Measurements from ENCODE around the gene TSPAN9. TPM values are rescaled to one million over a fixed set of nuclear protein-coding genes. Genes with fewer than 3 reads are reported as not detected.

TSPAN9 gene
- total RNA-seq, 4 donors from 2014 or later = 27.8 to 47.2 (median 34.3) TPM

DNA sequence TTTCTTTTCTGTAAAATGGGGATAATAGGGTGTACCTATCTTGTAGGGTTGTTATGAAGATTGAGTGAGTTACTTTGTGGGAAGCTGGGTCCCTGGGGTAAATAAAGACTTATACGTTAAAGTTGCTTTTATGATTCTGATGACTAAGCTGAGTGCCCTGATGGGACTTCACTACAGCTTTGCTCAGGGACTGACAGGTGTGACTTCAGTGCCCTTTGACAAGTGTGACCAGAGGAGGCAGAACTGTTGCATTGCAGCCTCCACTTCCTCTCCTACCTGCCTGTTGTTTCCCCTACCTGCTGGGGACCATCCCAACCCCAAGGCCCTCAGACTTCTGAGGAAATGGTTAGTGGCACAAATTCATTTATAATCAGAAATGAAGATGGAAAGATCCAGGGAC is 119.3 kb downstream of the TSPAN9 start:
- Histone ChIP-seq H3K4me3 (no peak overlapping the region), H3K9me3 (no peaks in the 10 kb centered on the region), H3K27ac (no peak overlapping the region), H3K36me3 (no peaks in the 10 kb centered on the region), H3K27me3 (peaks cover 8% of the 10 kb centered on the region), H3K4me1 (peaks cover 27% of the 10 kb centered on the region)
- DNase-seq (ENCODE audit: low spot score in 2 of 2) = no peak
- 77% methylated on average over 1 of the region's 1 CpG for WGBS
- TF ChIP-seq EP300 (IDR thresholded peaks at IDR 0.05) = no peak

DNA sequence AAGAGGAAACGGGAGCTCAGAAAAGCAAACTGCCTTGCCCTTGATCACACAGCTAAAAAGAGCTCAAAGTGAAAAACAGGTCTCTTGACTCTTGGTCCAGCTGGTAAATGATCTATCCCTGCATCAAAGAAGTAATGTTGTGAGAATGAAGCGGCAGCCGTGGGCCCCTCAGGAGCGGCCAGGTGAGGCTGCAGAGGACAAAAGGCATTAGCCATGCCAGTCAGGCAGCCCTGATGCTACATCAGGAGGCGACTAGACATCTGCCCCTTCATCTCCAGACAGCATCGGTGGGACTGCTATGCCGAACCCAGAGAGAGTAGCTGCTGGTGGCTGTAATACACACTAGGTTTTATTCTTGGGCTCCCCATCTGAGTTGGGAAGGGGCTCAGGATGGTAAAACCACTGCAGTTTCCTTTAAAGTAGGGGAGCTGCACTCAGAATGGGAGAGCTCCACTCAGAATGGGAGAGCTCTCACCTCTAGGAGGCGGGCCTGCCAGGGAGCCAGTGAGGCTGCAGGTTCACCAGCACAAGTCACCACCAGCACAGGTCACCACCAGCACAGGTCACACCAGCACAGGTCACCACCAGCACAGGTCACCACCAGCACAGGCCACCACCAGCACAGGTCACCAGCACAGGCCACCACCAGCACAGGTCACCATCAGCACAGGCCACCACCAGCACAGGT is 120.1 kb downstream of the TSPAN9 start:
- TF ChIP-seq CTCF (IDR thresholded peaks at IDR 0.05) (no peak), EP300 (IDR thresholded peaks at IDR 0.05) (no peak), POLR2A (IDR thresholded peaks at IDR 0.05) (no peak), POLR2AphosphoS5 (IDR thresholded peaks at IDR 0.05) (no peak)
- H3K36me3 ChIP-seq = no peaks in the 10 kb centered on the region
- no peak overlapping the region for H3K4me3 ChIP-seq
- H3K27me3 ChIP-seq = peaks cover 8% of the 10 kb centered on the region
- no peak overlapping the region for H3K27ac ChIP-seq
- no peaks in the 10 kb centered on the region for H3K9me3 ChIP-seq
- no peak for DNase-seq (ENCODE audit: low spot score in 2 of 2)
- H3K4me1 ChIP-seq = peaks cover 27% of the 10 kb centered on the region
- WGBS = 90% methylated on average over 8 of the region's 8 CpGs

DNA sequence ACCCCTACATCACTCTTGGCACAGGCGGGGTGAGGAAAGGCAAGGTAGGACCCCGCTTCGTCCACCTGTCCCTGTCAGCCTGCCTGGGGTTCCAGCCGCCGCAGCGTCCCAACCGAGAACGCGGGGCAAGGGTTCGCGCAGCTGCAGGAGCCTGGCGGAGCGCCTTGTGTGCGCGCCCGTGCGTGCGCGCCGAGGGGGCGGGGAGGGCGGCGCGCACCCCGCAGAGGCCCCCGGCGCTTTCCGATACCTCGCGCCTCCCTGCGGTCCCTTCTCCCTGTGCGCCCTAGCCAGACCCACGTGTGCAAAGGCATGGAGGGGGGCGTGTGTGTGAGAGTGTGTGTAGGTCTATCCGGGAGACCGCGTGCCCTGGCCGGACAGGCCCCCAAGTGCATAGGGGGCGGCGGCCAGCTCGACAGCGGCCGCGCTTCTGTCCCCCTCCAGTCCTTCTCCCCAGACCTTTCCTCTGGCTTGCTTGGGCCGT is 122.4 kb downstream of the TSPAN9 start:
- Histone ChIP-seq H3K27me3 (peaks cover 8% of the 10 kb centered on the region), H3K27ac (no peak overlapping the region), H3K4me1 (peaks cover 47% of the 10 kb centered on the region), H3K9me3 (no peaks in the 10 kb centered on the region), H3K4me3 (peak overlapping the region; percentile 59), H3K36me3 (no peaks in the 10 kb centered on the region)
- WGBS = 3% methylated on average over 12 of the region's 45 CpGs
- TF ChIP-seq CTCF (IDR thresholded peaks at IDR 0.05) = no peak
- no peak for TF ChIP-seq POLR2A (IDR thresholded peaks at IDR 0.05)
- no peak for TF ChIP-seq POLR2AphosphoS5 (IDR thresholded peaks at IDR 0.05)
- no peak for DNase-seq (ENCODE audit: low spot score in 2 of 2)

DNA sequence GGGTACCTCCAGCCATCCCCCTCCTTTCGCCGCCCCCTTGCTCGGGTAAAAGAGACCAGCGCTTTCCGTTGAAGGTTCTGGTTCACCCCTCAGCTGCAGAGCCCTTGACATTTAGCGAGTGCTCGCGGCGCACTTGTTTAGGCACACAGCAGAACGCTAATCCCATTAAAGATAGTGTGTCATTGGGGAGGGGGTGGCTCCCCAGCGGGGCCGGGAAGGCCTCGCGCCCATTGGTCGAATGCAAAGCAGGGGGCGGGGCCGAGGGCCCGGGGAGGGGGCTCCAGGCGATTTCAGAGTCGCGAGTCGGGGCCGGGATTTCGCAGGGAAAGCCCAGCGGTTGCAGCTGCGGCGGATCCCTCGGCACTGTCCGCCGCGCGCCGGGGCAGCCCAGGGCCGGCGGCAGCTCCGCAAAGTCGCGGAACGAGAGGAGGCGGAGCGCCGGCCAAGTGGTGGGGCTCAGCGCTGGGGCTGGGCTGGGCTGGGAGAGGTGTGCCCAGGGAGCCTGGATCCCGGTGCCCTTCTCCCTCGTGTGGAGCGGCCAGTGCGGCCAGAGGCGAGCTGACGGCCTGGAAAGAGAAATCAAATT is 122.9 kb downstream of the TSPAN9 start:
- Histone ChIP-seq H3K27me3 (peaks cover 8% of the 10 kb centered on the region), H3K36me3 (no peaks in the 10 kb centered on the region), H3K9me3 (no peaks in the 10 kb centered on the region), H3K4me3 (peak overlapping the region; percentile 59), H3K27ac (no peak overlapping the region), H3K4me1 (peaks cover 52% of the 10 kb centered on the region)
- under 1% methylated on average over 34 of the region's 49 CpGs for WGBS
- TF ChIP-seq EP300 (IDR thresholded peaks at IDR 0.05) = no peak
- no peak for TF ChIP-seq POLR2AphosphoS5 (IDR thresholded peaks at IDR 0.05)
- TF ChIP-seq POLR2A (IDR thresholded peaks at IDR 0.05) = no peak
- TF ChIP-seq CTCF (IDR thresholded peaks at IDR 0.05) = no peak
- no peak for DNase-seq (ENCODE audit: low spot score in 2 of 2)

GRCh38 chr12:3200814-3201233 is 123.6 kb downstream of the TSPAN9 start:
- Histone ChIP-seq H3K4me1 (peaks cover 58% of the 10 kb centered on the region), H3K36me3 (no peaks in the 10 kb centered on the region), H3K27me3 (peaks cover 8% of the 10 kb centered on the region), H3K27ac (no peak overlapping the region), H3K9me3 (no peaks in the 10 kb centered on the region), H3K4me3 (peak overlapping the region; percentile 59)
- WGBS = 47% methylated on average over 26 of the region's 41 CpGs
- TF ChIP-seq POLR2A (IDR thresholded peaks at IDR 0.05) (no peak), POLR2AphosphoS5 (IDR thresholded peaks at IDR 0.05) (no peak), CTCF (IDR thresholded peaks at IDR 0.05) (no peak), EP300 (IDR thresholded peaks at IDR 0.05) (no peak)
- DNase-seq (ENCODE audit: low spot score in 2 of 2) = no peak

All from suprapubic skin (tissue), 4 donors.